Kidney tubule cell (primary cell): ENCODE results near the gene FUOM.

Experiments
- DNase-seq: peaks from one replicate; pipeline ENCODE4 v3.0.0-alpha.2; 2018; ENCODE audit warnings: low spot score

Gene FUOM, protein sequence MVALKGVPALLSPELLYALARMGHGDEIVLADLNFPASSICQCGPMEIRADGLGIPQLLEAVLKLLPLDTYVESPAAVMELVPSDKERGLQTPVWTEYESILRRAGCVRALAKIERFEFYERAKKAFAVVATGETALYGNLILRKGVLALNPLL

DNA sequence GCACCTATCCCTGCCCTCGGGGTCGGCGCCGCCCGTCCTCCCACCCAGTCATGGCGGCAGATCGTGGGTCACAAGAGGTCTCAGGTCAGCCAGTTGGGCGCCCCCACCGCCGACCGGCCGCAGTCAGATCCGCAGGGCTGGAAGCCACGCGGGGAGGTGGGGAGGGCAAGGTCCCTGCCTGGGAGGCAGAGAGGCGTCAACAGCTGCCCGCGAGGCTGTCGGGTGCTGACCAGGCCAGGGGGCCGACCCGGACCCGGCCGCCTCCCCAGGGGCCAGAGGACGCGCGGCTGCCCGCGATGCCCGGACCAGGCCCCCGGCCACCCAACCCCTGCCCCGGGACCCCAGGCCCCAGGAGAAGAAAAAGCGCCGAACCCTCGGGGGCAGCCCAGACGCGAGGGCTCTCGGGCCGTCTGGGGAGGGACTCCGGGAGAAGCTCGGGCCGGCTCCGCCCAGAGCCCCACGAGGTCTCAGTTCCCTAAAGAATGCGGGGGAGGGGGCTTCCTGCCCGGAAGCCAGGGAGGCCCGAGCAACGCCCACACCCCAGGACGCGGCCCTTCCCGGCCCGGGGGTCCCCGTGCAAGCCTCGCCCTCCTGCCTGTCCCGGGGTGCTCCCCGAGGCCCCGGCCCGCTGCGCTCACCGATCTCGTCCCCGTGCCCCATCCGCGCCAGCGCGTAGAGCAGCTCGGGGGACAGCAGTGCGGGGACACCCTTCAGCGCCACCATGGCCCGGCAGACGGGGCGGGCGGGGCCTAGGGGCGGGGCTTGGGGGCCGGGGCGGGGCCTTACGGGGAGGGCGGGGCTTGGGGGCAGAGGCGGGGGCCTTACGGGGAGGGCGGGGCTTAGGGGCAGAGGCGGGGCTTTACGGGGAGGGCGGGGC is at the start of gene FUOM:
Gene FUOM, minus strand, starts transcription at position 735 of the 877 bp plus-strand sequence. Its CDS starts 12 bp downstream, at position 723.
- DNase-seq: peak; percentile 46

DNA sequence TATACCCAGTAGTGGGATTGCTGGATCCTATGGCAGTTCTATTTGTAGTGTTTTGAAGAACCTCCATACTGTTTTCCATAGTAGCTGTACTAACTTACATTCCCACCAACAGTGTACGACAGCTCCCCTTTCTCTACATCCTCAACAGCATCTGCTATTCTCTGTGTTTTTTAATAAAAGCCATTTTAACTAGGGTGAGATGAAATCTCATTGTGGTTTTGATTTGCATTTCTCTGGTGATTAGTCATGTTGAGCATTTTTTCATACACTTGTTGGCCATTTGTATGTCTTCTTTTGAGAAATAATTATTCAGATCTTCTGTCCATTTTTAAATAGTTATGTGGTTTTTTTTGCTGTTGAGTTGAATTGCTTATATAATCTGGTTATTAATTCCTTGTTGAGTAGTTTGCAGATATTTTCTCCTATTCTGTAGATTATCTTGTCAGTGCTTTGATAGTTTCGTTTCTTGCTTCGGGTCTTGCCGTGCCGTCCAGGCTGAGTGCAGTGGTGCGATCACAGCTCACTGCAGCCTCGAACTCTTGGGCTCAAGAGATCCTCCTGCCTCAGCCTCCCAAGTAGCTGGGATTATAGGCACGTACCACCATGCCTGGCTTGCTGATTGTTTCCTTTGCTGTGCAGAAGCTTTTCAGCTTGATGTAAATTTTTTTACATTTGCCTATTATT is 48.2 kb upstream of the FUOM start:
- peak; percentile 29 for DNase-seq

DNA sequence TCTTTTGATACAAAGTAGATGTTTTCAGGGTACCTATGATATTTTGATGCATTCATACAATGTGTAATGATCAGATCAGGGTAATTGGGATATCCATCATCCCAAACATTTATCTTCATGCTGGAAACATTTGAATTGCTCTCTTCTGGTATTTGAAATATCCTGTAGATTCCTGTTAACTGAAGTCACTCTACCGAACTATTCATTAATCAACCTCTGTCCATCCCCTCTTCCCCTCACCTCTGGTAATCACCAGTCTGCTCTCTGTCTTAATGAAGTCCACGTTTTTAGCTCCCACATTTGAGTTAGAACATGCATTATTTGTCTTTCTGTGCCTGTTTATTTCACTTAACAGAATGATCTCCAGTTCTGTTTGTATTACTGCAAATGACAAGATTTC is 47.5 kb upstream of the FUOM start:
- peak; percentile 54 for DNase-seq

DNA sequence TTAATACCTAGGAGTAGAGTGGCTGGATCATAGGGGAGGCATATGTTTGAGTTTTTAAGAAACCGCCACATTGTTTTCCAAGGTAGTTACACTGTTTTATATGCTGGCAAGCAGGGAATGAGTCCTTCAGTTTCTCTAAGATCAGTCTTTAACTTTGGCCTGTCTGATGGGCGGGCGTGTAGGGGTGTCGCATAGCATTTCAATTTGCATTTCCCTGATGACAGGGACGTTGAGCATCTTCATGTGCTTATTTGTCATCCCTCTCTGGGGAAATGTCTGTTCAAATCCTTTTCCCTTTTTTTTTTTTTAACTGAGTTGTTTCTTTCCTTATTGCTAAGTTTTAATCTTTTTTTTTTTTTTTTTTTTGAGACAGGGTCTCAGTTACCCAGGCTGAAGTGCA is 46.0 kb upstream of the FUOM start:
- DNase-seq: no peak

DNA sequence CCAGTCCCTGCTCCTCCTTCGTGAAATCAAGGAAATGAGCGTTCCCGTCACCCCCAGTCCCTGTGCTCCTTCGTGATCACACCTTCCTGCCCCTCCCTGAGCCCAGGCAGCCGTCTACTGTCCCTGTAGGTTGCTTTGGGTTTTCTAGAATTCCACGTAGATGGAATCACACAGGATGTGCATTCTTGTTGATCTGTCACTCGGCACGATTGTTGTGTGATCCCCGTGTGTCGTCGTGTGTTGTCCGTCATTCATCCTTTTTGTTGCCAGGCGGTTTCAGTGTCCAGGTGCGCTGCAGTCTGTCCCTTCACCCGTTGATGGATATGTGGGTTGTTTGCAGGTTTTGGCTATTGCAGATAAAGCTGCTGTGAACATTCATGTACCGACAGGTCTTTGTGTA is 45.5 kb upstream of the FUOM start:
- DNase-seq: peak; percentile 56

DNA sequence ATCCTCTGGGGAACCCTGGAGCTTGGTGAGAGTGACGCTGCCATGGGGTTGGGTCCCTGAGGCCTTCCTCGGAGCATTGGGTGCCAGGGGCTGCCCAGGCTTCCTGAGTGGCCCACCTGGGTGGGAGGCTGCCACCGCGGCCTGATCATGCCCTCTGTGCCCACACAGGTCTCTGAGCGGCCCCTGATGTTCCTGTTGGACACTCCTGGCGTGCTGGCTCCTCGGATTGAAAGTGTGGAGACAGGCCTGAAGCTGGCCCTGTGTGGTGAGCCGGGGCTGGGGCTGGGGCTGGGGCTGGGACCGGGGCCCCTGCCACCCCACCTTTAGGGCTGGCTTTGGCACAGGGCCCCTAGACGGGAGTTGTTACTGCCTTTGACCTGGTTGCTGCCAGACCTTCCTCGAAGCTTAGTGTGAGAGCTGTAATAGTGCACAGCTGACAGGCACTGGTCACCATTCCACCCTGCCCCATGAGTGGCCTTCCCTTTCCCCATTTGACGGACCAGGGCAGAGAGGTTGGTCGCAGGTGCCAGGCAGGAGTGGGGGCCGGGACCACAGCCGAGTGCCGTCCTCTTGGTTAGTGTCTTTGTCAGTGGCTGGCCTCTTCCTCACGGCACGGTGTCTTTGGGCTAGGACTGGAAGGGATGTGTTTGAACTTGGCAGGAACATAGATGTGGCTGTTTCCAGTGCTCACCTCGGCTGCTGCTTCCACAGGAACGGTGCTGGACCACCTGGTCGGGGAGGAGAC is 44.3 kb upstream of the FUOM start:
- DNase-seq: no peak

DNA sequence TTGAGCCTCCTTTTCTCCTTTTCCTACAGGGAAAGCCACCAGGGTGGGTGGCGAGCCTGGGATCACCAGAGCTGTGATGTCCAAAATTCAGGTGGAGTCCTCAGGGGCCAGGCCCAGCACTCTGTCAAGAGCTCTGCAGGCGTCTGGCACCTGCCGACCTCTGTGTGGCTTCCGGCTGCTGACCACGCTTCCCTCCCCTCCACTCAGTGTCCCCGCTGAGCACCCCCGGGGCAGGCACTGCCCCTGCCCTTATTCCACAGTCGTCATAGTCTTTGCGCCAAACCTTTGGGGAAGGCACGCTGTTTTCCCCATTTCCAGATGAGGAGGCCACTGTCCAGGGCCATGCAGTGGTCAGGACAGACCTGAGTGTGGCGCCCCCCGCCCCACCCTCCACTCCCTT is 43.7 kb upstream of the FUOM start:
- DNase-seq: no peak

DNA sequence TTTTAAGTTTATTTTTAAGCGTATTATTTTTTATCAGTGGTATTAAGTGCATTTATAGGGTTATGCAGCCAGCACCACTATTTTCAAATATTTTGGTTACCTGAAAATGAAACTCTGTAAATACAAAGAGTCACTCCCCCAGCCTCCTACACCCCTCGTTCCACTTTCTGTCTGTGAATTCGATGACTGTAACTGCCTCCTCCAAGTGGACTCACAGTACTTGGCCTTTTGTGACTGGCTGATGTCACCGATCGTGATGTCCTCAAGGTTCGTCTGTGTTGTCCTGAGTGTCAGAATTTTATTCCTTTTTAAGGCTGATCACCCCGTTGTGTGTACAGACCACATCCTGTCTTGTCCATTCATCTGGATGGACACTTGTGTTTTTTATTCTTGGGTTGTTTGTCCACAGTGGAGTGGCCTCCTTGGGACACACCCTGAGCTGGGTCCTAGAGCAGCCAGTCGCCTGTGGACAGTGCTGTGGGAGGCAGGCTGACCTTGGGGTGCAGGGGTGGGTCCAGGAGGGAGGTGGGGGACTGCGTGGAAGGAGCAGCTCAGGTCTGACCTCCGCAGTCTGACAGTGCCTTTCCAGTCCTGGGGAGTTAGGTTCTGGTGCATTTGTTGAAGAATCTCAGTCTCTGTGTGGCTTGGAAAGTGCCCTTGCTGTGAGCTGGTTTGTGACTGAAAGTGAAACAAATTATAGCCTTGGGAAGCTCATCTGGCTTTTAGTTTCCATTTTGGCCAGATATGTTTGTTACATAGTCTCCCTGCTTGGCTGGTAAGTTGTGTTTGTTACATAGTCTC is 43.0 kb upstream of the FUOM start:
- DNase-seq: no peak

DNA sequence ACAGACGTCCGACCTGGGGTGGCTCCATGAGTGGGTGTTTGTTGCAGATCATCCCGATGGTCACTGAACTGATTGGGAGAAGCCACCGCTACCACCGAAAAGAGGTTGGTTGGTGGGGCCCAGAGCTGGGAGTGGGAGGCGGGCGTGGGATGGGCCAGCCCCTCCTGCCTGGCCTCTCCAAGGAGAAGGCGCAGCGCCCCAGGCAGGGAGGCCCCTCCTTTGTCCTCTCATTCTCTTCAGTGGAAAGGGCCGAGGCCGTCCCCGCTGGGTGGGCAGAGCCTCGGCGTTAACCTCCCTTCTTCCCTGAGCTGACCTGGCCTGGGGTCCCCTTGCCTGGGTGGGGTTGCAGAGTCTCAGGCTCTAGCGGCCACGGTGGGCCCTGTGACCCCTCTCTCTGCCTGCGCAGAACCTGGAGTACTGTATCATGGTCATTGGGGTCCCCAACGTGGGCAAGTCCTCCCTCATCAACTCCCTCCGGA is 41.3 kb upstream of the FUOM start:
- no peak for DNase-seq

DNA sequence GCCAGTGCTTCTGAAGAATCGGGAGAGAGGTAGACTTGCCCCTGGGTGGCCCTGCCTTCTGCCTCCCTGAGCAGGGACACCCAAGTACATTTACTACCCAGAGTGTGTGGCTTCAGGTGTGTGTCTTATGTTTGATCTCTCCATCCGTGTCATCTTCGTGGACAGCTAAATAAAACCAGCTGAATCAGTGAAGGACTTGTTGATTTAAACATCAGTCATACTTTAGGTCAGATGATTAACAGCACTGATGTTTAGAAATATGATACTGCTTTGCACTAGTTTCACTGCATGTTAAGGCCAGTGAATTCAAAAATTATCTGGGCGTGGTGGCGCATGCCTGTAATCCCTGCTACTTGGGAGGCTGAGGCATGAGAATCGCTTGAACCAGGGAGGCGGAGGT is 40.1 kb upstream of the FUOM start:
- DNase-seq: no peak

DNA sequence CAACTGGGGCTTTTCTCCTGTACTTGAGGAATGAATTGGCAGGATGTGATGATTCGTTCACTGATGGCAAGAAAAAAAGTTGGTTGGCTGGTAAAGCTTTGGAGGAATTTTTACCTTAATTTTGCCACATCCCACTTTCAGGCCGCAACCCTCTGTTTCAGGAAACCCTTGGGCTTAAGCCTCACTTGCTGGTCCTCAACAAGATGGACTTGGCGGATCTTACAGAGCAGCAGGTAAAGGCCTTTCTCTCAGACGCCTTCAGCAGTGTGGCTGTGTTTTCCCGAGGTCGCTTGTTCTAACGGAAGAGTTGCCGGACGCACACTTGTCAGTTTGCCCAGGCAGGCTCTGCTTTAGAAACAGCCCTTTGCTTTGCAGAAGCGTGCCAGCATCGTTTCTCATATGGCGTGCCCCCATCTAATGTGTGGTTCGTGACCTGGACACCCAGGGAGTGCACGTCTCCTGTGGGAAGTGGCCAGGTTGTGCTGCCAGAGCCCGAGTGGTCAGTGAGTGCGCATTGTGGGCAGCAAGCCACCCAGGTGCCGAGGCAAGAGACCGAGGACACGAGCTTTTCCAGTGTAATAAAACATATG is 38.3 kb upstream of the FUOM start:
- DNase-seq: peak; percentile 37

DNA sequence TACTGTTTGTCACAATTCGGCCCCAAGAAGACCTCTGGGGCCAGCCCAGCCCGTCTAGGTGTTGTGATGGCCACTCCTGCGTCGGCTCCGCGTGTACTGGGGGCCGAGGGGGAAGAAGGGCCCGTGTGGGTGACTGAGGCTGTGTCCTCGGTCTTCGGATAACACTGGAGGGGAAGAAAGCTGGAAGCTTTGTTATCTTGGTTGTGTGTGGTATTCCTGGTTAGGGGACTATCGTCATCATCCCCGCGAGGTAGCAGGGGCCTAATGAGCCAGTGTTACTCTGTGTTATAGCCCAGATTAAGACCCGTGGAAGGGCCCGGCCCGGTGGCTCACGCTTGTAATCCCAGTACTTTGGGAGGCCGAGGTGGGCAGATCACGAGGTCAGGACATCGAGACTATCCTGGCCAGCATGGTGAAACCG is 37.0 kb upstream of the FUOM start:
- DNase-seq: peak; percentile 24

DNA sequence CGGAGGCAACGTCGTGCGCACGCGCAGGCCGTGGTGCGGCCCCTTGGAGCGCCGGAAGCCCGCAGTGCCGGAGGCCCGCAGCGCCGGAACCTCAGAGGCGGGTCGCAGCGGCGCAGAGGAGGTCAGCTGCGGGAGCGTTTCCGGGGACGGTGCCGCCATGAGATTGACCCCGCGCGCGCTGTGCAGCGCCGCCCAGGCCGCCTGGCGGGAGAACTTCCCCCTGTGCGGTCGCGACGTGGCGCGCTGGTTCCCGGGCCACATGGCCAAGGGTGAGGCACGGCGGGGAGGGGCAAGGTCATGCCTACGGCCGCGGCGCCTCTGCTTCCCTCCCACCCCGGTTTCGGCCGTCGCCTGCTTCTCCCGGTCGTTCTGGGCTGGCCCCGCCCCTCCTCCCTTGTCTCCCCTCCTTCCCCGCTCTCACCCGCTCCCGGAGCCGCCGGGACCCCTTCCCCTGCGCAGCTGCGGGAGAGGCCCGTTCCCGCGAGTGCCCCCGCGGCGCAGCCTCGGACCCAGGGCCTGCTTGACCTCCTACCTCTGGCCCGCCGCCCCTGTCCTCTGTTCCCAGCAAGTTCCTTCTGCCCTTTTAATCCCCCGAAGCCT is 36.3 kb upstream of the FUOM start, which contains the start of gene MTG1:
Gene MTG1, plus strand, starts transcription at position 94 of the 600 bp plus-strand sequence. Its CDS starts 64 bp downstream, at position 158.
- DNase-seq: peak; percentile 95

DNA sequence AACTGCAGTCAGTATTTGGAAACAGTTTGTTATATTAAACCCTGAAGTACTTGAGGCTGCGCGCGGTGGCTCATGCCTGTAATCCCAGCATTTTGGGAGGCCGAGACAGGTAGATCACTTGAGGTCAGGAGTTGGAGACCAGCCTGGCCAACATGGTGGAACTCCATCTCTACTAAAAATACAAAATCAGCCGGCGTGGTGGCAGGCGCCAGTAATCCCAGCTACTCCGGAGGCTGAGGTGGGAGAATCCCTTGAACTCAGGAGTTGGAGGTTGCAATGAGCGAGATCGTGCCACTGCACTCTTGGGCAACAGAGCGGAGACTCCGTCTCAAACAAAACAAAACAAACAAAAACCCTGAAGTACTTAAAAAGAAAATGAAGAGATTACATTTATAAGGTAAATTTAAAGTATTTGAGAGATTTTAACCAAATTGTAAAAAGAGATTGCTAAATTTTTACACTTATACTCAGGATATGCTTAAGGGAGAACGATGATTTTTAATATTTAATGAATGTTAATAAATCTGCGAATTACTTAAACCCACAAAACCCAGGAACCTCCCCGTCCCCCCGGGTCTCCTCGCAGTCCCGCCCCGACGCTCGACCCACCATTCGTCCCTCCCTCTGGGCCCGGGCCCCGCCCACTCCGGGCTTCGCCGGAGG is 35.7 kb upstream of the FUOM start:
- DNase-seq: no peak

DNA sequence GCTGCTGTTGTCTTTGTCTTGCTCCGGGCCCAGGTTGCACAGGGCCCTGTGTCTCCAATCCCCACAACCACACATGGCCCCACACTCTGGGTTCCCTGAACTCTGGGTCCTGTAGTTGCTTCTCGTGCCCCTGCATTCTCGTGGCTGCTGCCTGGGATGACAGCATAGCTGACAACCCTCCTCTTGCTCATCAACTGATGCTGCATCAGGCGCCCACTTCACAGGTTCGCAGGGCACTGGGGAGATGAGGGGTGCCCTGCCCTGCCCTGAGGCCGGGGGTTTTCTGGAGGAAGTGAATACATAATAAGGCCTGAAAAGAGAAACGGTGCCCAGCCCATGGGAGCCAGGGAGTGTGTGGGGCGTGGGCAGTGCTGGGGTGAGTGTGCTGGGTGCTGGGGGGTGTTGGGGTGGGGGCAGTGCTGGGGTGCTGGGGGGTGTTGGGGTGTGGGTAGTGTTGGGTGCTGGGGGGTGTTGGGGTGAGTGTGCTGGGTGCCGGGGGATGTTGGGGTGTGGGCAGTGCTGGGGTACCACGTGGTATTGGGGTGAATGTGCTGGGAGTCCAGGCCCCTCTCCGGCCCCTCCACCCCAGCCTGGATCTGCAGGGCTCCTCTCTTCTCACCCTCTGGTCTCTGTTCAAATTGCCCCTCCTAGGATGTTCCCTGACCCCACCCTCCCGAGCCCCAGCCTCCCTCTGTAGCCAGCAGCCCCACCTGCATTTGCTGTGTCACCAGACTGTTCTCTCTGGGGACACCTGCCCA is 34.1 kb upstream of the FUOM start:
- DNase-seq: no peak

DNA sequence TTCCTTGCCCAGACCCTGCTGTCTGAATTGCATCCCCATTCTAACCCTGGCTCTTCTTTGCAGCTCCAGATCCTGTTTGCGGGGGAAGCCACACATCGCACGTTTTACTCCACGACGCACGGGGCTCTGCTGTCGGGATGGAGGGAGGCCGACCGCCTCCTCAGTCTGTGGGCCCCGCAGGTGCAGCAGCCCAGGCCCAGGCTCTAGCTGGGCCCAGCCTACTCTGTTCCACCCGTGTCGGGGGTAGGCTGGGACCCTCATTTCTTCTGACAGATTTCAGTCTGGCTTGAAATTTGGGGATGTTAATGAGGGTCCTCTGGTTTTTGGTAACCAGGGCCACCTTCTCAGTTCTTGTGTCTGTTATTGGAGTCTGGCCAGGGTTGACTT is 33.4 kb upstream of the FUOM start:
- no peak for DNase-seq

DNA sequence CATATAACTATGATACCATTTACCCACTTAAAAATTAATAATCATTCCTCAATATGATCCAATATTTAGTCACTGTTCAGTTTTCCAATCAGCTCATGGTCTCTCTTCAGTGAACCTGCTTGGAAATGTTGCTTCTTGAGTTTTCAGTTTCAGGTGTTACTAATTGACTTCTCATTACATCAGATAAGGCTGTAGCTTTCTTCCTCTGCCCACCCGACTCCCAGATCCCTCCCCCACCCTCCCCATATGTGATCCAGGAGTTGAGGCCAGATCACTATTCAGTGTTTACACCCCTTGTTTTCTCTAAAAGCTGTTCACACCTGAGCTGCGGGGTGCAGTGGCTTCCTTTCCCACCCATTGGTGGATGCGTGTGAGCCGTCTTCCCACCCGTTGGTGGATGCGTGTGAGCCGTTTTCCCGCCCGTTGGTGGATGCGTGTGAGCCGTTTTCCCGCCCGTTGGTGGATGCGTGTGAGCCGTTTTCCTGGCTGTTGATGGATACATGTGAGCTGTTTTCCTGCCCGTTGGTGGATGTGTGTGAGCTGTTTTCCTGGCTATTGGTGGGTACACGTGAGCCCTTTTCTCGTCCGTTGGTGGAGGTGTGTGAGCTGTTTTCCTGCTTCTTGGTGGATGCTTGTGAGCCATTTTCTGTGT is 32.9 kb upstream of the FUOM start:
- no peak for DNase-seq

DNA sequence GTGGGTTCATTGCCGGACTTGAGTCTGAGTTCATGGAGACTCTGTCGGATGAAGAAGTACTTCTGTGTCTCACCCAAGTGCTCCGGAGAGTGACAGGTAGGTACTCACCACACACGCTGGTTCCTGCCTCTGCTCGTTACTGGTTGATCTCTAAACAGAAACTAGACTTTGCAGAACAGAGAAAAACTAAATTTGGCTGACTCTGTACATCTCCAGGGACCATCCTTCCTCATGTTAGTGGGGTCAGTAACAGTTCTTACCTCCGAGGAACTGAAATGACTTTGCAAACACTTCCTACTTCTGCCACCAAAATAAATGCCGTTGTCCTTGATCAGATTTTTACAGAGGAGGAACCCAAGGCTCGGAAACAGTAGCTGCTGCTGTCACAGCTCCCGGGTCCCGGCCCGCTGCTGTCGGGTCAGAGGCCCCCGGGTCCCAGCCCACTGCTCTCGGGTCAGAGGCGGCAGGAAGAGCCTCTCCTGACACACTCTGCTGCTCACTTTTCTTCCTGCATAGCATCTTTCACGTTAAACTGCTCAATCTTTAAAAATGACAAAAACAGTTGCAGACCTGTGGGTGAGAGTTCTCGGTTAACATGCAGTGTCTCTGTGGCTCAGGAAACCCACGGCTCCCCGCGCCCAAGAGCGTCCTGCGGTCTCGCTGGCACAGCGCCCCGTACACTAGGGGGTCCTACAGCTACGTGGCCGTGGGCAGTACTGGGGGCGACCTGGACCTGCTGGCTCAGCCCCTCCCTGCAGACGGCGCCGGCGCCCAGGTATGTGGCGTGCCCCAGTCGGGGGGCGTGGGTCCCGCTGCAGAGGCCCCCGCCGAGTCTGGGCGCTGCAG is 31.4 kb upstream of the FUOM start:
- DNase-seq: no peak
